ENCODE measurements around the gene HNRNPL. TPM values are rescaled to one million over a fixed set of nuclear protein-coding genes. Genes with fewer than 3 reads are reported as not detected.
A peak's percentile ranks its signal among the peaks of the same experiment; 100 is the strongest.

HNRNPL gene
- total and polyA plus RNA-seq, 9 of the 15 experiments (the other 6 are each of a cell fraction or from before 2014, with no cell fraction given): 39.5 to 610 (median 299) TPM

DNA sequence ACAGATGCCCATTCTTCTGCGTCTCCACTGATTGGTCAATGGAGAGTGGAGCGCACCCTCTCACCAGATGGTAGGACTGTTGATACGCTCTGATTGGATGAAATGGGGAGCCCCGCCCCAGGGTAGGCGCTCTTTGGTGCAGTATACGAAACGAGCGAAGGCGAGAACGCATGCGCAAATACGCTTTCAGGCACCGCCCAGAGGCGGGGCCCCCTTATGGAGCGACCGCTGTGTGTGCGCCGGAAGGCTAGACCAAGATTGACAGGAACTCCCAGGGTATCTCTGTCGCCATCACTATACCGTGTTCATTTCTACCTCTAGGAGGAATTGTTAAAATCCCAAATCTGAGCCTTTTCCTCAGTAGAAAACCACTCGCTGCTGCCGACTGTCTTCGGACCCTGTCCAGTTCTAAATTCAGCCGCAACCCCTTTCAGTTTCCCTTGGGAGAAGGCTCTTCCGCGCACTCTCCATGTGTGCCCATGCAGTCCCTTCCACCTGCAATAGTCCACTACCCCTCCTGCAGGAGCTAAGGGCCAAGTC, 720 bp upstream of the HNRNPL start (continued):
- no peak for TF ChIP-seq TCF7L2 (IDR thresholded peaks at IDR 0.05; ENCODE audit: low read depth, low read length)
- TF ChIP-seq RUNX1 (IDR thresholded peaks at IDR 0.05; ENCODE audit: low read depth): no peak
- TF ChIP-seq, protein P1, sequence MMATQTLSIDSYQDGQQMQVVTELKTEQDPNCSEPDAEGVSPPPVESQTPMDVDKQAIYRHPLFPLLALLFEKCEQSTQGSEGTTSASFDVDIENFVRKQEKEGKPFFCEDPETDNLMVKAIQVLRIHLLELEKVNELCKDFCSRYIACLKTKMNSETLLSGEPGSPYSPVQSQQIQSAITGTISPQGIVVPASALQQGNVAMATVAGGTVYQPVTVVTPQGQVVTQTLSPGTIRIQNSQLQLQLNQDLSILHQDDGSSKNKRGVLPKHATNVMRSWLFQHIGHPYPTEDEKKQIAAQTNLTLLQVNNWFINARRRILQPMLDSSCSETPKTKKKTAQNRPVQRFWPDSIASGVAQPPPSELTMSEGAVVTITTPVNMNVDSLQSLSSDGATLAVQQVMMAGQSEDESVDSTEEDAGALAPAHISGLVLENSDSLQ (IDR thresholded peaks at IDR 0.05): no peak
- TF ChIP-seq TBP (optimal IDR thresholded peaks at IDR 0.05; ENCODE audit: low read depth, low read length): peak; percentile 77
- TF ChIP-seq, protein P2, sequence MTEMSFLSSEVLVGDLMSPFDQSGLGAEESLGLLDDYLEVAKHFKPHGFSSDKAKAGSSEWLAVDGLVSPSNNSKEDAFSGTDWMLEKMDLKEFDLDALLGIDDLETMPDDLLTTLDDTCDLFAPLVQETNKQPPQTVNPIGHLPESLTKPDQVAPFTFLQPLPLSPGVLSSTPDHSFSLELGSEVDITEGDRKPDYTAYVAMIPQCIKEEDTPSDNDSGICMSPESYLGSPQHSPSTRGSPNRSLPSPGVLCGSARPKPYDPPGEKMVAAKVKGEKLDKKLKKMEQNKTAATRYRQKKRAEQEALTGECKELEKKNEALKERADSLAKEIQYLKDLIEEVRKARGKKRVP (CRISPR knock-in tag; IDR thresholded peaks at IDR 0.05): no peak
- no peak for TF ChIP-seq RBFOX2 (IDR thresholded peaks at IDR 0.05; ENCODE audit: low read depth, low read length)
- no peak for TF ChIP-seq CHD1 (IDR thresholded peaks at IDR 0.05; ENCODE audit: low read length)
- TF ChIP-seq SMARCA5 (IDR thresholded peaks at IDR 0.05): no peak
- TF ChIP-seq ZNF143 (CRISPR knock-in tag; IDR thresholded peaks at IDR 0.05): no peak
- TF ChIP-seq, protein P3, sequence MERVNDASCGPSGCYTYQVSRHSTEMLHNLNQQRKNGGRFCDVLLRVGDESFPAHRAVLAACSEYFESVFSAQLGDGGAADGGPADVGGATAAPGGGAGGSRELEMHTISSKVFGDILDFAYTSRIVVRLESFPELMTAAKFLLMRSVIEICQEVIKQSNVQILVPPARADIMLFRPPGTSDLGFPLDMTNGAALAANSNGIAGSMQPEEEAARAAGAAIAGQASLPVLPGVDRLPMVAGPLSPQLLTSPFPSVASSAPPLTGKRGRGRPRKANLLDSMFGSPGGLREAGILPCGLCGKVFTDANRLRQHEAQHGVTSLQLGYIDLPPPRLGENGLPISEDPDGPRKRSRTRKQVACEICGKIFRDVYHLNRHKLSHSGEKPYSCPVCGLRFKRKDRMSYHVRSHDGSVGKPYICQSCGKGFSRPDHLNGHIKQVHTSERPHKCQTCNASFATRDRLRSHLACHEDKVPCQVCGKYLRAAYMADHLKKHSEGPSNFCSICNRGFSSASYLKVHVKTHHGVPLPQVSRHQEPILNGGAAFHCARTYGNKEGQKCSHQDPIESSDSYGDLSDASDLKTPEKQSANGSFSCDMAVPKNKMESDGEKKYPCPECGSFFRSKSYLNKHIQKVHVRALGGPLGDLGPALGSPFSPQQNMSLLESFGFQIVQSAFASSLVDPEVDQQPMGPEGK (CRISPR knock-in tag; IDR thresholded peaks at IDR 0.05; ENCODE audit: borderline replicate concordance): no peak
- no peak for TF ChIP-seq MYBL2 (IDR thresholded peaks at IDR 0.05; ENCODE audit: low read depth)
- no peak for TF ChIP-seq MYBL2 (CRISPR knock-in tag; IDR thresholded peaks at IDR 0.05; ENCODE audit: borderline replicate concordance)
- no peak for TF ChIP-seq PHB2 (IDR thresholded peaks at IDR 0.05; ENCODE audit: low read depth)
- TF ChIP-seq ZNF23 (CRISPR knock-in tag; IDR thresholded peaks at IDR 0.05): no peak
- no peak for TF ChIP-seq ZFP1 (CRISPR knock-in tag; IDR thresholded peaks at IDR 0.05)
- no peak for TF ChIP-seq NELFE (IDR thresholded peaks at IDR 0.05; ENCODE audit: insufficient read depth, insufficient read length)
- no peak for TF ChIP-seq ARID2 (IDR thresholded peaks at IDR 0.05)
- peak; percentile 4 to 75; a peak in 1 of 4 replicates for TF ChIP-seq FOXK2 (conservative IDR thresholded peaks at IDR 0.05 in 1 of 2, IDR thresholded peaks at IDR 0.05 in 1 of 2; ENCODE audit: low read depth in 2 of 2)
- TF ChIP-seq, protein P4, sequence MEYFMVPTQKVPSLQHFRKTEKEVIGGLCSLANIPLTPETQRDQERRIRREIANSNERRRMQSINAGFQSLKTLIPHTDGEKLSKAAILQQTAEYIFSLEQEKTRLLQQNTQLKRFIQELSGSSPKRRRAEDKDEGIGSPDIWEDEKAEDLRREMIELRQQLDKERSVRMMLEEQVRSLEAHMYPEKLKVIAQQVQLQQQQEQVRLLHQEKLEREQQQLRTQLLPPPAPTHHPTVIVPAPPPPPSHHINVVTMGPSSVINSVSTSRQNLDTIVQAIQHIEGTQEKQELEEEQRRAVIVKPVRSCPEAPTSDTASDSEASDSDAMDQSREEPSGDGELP (CRISPR knock-in tag; IDR thresholded peaks at IDR 0.05; ENCODE audit: borderline replicate concordance): peak; percentile 89; the same call in 1 of the 2 replicates
- TF ChIP-seq ZZZ3 (IDR thresholded peaks at IDR 0.05): no peak
- TF ChIP-seq ARNT (IDR thresholded peaks at IDR 0.05): no peak
- TF ChIP-seq, protein P5, sequence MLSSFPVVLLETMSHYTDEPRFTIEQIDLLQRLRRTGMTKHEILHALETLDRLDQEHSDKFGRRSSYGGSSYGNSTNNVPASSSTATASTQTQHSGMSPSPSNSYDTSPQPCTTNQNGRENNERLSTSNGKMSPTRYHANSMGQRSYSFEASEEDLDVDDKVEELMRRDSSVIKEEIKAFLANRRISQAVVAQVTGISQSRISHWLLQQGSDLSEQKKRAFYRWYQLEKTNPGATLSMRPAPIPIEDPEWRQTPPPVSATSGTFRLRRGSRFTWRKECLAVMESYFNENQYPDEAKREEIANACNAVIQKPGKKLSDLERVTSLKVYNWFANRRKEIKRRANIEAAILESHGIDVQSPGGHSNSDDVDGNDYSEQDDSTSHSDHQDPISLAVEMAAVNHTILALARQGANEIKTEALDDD (IDR thresholded peaks at IDR 0.05): no peak
- no peak for TF ChIP-seq ZNF766 (CRISPR knock-in tag; conservative IDR thresholded peaks at IDR 0.05)
- no peak for TF ChIP-seq KLF16 (IDR thresholded peaks at IDR 0.05)
